Endodermal cell (in vitro differentiated cells): ENCODE results near the gene ATP5PO. TPM values are rescaled to one million over a fixed set of nuclear protein-coding genes. Genes with fewer than 3 reads are reported as not detected.

Experiments
- DNase-seq: peaks from one replicate; pipeline ENCODE4 v3.0.0-alpha.2; 2017
- H3K27ac ChIP-seq: 2 replicates; pipeline ENCODE4 v1.5.1; 2013; ENCODE audit warnings: mild to moderate bottlenecking, low read depth, low read length, moderate library complexity
- H3K27me3 ChIP-seq: 2 replicates; pipeline ENCODE4 v1.6.1; 2013; ENCODE audit warnings: mild to moderate bottlenecking, low read length, moderate library complexity; ENCODE audit not compliant: insufficient read depth, control insufficient read depth, poor library complexity, severe bottlenecking
- H3K36me3 ChIP-seq: 2 replicates; pipeline ENCODE4 v1.7.0; 2013; ENCODE audit warnings: mild to moderate bottlenecking, low read length, moderate library complexity; ENCODE audit not compliant: control insufficient read depth, insufficient read depth
- H3K4me1 ChIP-seq: one replicate; pipeline ENCODE4 v1.7.0; 2013; ENCODE audit warnings: low read length; ENCODE audit not compliant: control insufficient read depth, insufficient read depth
- H3K4me3 ChIP-seq: 2 replicates; pipeline ENCODE4 v1.5.1; 2013; ENCODE audit warnings: mild to moderate bottlenecking, low read length, moderate library complexity
- H3K9ac ChIP-seq: 2 replicates; pipeline ENCODE4 v1.6.1; 2013; ENCODE audit warnings: mild to moderate bottlenecking, low read length, moderate library complexity; ENCODE audit not compliant: poor library complexity, severe bottlenecking; ENCODE audit errors: extremely low read depth
- H3K9me3 ChIP-seq: 2 replicates; pipeline ENCODE4 v1.6.1; 2013; ENCODE audit warnings: mild to moderate bottlenecking, low read length, moderate library complexity; ENCODE audit not compliant: control insufficient read depth
- H3K27ac Mint-ChIP-seq: 2 replicates; pipeline ENCODE4 v1.8.0; 2020; ENCODE audit warnings: mixed read lengths
- H3K27me3 Mint-ChIP-seq: 2 replicates; pipeline ENCODE4 v1.8.0; 2021; ENCODE audit warnings: mild to moderate bottlenecking, mixed read lengths; ENCODE audit not compliant: insufficient read depth
- H3K36me3 Mint-ChIP-seq: 2 replicates; pipeline ENCODE4 v1.8.0; 2020; ENCODE audit warnings: low read depth, mixed read lengths
- H3K4me1 Mint-ChIP-seq: 2 replicates; pipeline ENCODE4 v1.8.0; 2020; ENCODE audit warnings: mixed read lengths
- H3K4me3 Mint-ChIP-seq: 2 replicates; pipeline ENCODE4 v1.8.0; 2020; ENCODE audit warnings: mild to moderate bottlenecking, moderate library complexity, mixed read lengths
- H3K9me3 Mint-ChIP-seq: 2 replicates; pipeline ENCODE4 v1.8.0; 2020; ENCODE audit warnings: mild to moderate bottlenecking, mixed read lengths
- CTCF ChIP-seq: fragments of 200-600 bp; sonication (generic); conservative IDR thresholded peaks from 2 replicates; pipeline ENCODE4 v1.5.0; 2021; ENCODE audit warnings: antibody characterized with exemption, mild to moderate bottlenecking
- WGBS, 2 experiments: methylation state at CpG; one replicate each; pipeline versions ENCODE4 v1.1.5 to v1.1.7; 2013; ENCODE audit warnings: missing lambda C conversion rate in 2 of 2, mixed read lengths in 1 of 2; ENCODE audit not compliant: insufficient coverage in 1 of 2, insufficient read length in 1 of 2; 5-methylcytosine and 5-hydroxymethylcytosine counted together
- total RNA-seq, 2 donors: library from RNA; stranded (reverse); fragmentation: NEBNext Ultra II Directional in 1 of 2; extraction: Animal tissue kit (Norgen Biotek cat#: 25700) in 1 of 2; gene quantifications; 2 replicates in 1 of 2; 3 replicates in 1 of 2; pipeline ENCODE4 v1.2.1, GENCODE V29; 2021

Gene ATP5PO
- total RNA-seq, 2 donors from 2014 or later: 223 to 252 TPM

DNA sequence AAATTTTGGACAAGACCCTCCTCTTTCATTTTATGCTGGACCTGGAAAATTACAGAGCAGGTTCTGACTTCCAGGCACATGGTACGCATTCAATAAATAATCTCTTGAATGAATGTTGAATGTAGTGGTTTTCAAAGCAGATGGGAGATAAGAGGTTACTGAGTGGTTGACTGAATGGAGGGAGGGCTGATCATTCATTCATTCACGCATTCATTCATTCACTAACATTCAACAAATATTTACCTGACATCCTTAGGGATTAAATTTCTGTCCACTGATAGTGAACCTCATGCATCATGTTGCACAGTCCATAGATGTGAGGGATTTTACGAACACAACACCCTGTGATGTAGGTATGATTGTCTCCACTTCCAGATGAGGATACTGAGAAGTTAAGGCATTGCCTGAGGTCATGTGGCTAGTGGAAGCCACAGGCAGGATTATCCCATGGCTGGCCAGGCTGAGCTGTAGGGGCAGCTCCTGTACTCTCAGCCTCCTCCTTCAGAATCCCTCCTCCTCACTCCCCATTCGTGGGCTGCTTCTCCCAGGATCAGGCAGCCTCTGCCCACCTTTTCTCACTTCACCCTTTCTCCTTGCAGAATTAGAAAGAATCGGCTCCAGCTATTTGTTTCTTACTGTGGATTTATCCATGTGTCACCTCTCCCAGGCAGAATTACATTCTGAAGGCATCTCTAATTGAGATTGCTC, 48.4 kb upstream of the ATP5PO start:
- peaks cover 23% of the 10 kb centered on the region for H3K36me3 Mint-ChIP-seq
- WGBS, 2 experiments: 85% methylated on average over 2 to 4 of the region's 5 CpGs
- H3K27ac Mint-ChIP-seq: no peak overlapping the region
- H3K4me3 Mint-ChIP-seq: no peak overlapping the region
- no peaks in the 10 kb centered on the region for H3K27me3 Mint-ChIP-seq
- H3K9me3 ChIP-seq: peaks cover 17% of the 10 kb centered on the region
- no peaks in the 10 kb centered on the region for H3K36me3 ChIP-seq
- H3K4me3 ChIP-seq: no peak overlapping the region
- no peak for DNase-seq
- H3K9me3 Mint-ChIP-seq: peaks cover 19% of the 10 kb centered on the region
- TF ChIP-seq CTCF: no peak
- H3K9ac ChIP-seq: no peak overlapping the region
- peaks cover 12% of the 10 kb centered on the region for H3K4me1 Mint-ChIP-seq
- no peak overlapping the region for H3K27ac ChIP-seq
- no peaks in the 10 kb centered on the region for H3K4me1 ChIP-seq
- H3K27me3 ChIP-seq: no peaks in the 10 kb centered on the region

GRCh38 chr21:33962290-33962689, 46.7 kb upstream of the ATP5PO start:
- Histone ChIP-seq H3K9me3 (peaks cover 19% of the 10 kb centered on the region), H3K27me3 (no peaks in the 10 kb centered on the region), H3K27ac (no peak overlapping the region), H3K4me1 (no peaks in the 10 kb centered on the region), H3K4me3 (no peak overlapping the region), H3K9ac (no peak overlapping the region), H3K36me3 (no peaks in the 10 kb centered on the region)
- H3K4me1 Mint-ChIP-seq: peaks cover 5% of the 10 kb centered on the region
- peaks cover 27% of the 10 kb centered on the region for H3K36me3 Mint-ChIP-seq
- H3K9me3 Mint-ChIP-seq: peaks cover 28% of the 10 kb centered on the region
- DNase-seq: no peak
- H3K4me3 Mint-ChIP-seq: no peak overlapping the region
- H3K27ac Mint-ChIP-seq: no peak overlapping the region
- no peaks in the 10 kb centered on the region for H3K27me3 Mint-ChIP-seq
- 91 to 96% methylated on average over 4 to 6 of the region's 6 CpGs for WGBS, 2 experiments
- no peak for TF ChIP-seq CTCF

DNA sequence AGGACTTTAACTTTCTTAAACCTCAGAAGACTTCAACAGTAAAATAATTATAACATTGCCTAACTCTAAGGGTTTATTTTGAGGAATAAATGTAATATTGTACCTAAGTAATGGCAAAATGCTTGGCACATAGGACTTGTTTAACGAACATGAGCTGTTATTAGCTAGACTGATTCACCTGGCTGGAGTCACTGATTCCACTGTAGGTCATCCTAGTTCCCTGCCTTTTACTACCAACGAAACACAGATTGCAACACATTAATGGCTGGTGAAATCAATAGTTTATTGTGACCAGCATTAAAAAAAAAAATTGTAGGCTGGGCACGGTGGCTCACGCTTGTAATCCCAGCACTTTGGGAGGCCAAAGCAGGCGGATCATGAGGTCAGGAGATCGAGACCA, 45.5 kb upstream of the ATP5PO start:
- Mint-ChIP-seq H3K27ac (no peak overlapping the region), H3K9me3 (peaks cover 28% of the 10 kb centered on the region)
- 70 to 74% methylated on average over 3 to 5 of the region's 6 CpGs for WGBS, 2 experiments

More for the DNA sequence above, 45.5 kb upstream of the ATP5PO start:
- Histone ChIP-seq H3K27ac (no peak overlapping the region), H3K36me3 (no peaks in the 10 kb centered on the region), H3K27me3 (no peaks in the 10 kb centered on the region), H3K4me3 (no peak overlapping the region), H3K9me3 (peaks cover 19% of the 10 kb centered on the region), H3K9ac (no peak overlapping the region), H3K4me1 (no peaks in the 10 kb centered on the region)
- no peak for TF ChIP-seq CTCF
- H3K36me3 Mint-ChIP-seq: peaks cover 27% of the 10 kb centered on the region
- no peaks in the 10 kb centered on the region for H3K4me1 Mint-ChIP-seq
- H3K4me3 Mint-ChIP-seq: no peak overlapping the region
- no peaks in the 10 kb centered on the region for H3K27me3 Mint-ChIP-seq
- no peak for DNase-seq
